ENCODE measurements around the gene HPSE. TPM values are rescaled to one million over a fixed set of nuclear protein-coding genes. Genes with fewer than 3 reads are reported as not detected.

Gene HPSE
- total RNA-seq, 2 donors from 2014 or later, result 12.8 to 15.3 TPM

DNA sequence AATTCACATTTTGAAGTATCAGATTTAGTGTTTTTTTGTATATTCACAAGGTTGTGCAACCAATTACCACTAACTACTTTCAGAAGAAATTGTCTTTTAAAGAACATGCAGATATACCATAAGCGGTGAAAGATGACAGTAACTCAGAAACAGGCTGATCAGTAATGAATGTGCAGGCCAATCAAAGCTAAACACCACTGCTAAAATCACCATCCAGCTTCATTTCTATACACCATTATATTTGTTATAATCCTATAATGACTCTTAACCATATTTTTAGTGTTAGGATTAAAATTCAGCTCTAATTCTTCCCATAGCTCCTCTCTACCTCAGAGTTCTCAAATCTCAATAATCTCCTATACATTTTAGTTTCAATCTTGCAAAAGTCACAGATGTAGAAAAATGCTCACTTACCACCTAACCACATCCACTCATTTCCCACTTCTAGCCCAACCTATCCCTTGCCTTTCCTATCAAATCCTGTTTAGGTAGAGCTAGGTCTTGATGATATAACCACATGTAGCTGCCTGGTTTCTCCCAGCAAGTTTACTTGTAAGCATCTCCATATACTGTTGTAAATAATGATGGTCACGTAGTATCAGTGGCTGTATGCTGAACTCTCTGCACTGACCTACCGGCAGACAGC is 66.7 kb downstream of the HPSE start:
- peaks cover 22% of the 10 kb centered on the region for H3K4me1 Mint-ChIP-seq (ENCODE audit: low read depth)
- H3K27me3 Mint-ChIP-seq (ENCODE audit: low read depth), result no peaks in the 10 kb centered on the region
- H3K27ac Mint-ChIP-seq, result no peak overlapping the region
- DNase-seq, result no peak
- H3K4me3 Mint-ChIP-seq, result peak overlapping the region in 1 of 2 donors; percentile 35
- H3K9me3 Mint-ChIP-seq, result no peaks in the 10 kb centered on the region
- peaks cover 2 to 5% of the 10 kb centered on the region in 2 donors for H3K36me3 Mint-ChIP-seq (ENCODE audit: insufficient read depth in 2 of 2)
- ATAC-seq (replicated peaks in 1 of 2), result peak; percentile 60 to 79

GRCh38 chr4:83267121-83267829 is 67.4 kb downstream of the HPSE start:
- H3K27me3 Mint-ChIP-seq (ENCODE audit: low read depth), result no peaks in the 10 kb centered on the region
- ATAC-seq (replicated peaks in 1 of 2), result peak; percentile 24 to 49
- peak overlapping the region in 1 of 2 donors; percentile 35 for H3K4me3 Mint-ChIP-seq
- H3K9me3 Mint-ChIP-seq, result no peaks in the 10 kb centered on the region
- no peak overlapping the region for H3K27ac Mint-ChIP-seq
- DNase-seq, result no peak
- peaks cover 17% of the 10 kb centered on the region for H3K4me1 Mint-ChIP-seq (ENCODE audit: low read depth)
- peaks cover 2 to 6% of the 10 kb centered on the region in 2 donors for H3K36me3 Mint-ChIP-seq (ENCODE audit: insufficient read depth in 2 of 2)

- Mint-ChIP-seq H3K27ac (no peak overlapping the region), H3K4me1 (ENCODE audit: low read depth) (peaks cover 17% of the 10 kb centered on the region), H3K9me3 (no peaks in the 10 kb centered on the region), H3K4me3 (peak overlapping the region in 1 of 2 donors; percentile 16), H3K27me3 (ENCODE audit: low read depth) (no peaks in the 10 kb centered on the region), H3K36me3 (ENCODE audit: insufficient read depth in 2 of 2) (peaks cover 2 to 6% of the 10 kb centered on the region in 2 donors)
- DNase-seq, result no peak
- ATAC-seq (replicated peaks in 1 of 2), result peak; percentile 58 to 60
Measured at GRCh38 chr4:83266689-83267088, 68.0 kb downstream of the HPSE start.

DNA sequence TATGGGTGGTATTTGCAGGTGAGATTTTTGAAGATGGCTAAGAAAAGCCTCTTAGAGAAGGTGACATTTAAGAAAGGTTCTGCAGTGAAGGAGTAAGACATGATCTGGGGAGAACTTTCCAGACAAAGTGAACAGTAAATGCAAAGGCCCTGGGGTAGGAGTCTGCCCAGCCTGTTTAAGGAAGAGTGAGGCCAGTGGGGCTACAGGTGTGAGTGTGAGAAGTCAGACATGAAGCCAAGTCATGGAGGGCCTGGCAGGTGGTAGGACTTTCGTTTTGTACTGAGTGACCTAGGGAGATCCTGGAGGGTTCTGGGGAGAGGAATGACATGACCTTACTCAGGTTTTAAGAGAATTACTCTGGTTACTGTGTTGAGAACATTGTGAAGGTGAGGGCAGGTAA is 71.5 kb downstream of the HPSE start:
- Mint-ChIP-seq H3K36me3 (ENCODE audit: insufficient read depth in 2 of 2) (peaks cover 0 to 6% of the 10 kb centered on the region in 2 donors), H3K9me3 (no peaks in the 10 kb centered on the region), H3K27ac (no peak overlapping the region), H3K4me3 (no peak overlapping the region), H3K4me1 (ENCODE audit: low read depth) (peaks cover 9% of the 10 kb centered on the region), H3K27me3 (ENCODE audit: low read depth) (no peaks in the 10 kb centered on the region)
- ATAC-seq (replicated peaks in 1 of 2) (no peak), DNase-seq (no peak)

- Mint-ChIP-seq H3K27me3 (ENCODE audit: low read depth) (no peaks in the 10 kb centered on the region), H3K4me1 (ENCODE audit: low read depth) (peaks cover 5% of the 10 kb centered on the region)
Measured at GRCh38 chr4:83262682-83263081, 72.0 kb downstream of the HPSE start.

GRCh38 chr4:83261307-83261706 is 73.3 kb downstream of the HPSE start:
- Mint-ChIP-seq H3K36me3 (ENCODE audit: insufficient read depth in 2 of 2) (peaks cover 0 to 9% of the 10 kb centered on the region in 2 donors), H3K27ac (no peak overlapping the region), H3K4me3 (no peak overlapping the region), H3K4me1 (ENCODE audit: low read depth) (no peaks in the 10 kb centered on the region), H3K27me3 (ENCODE audit: low read depth) (no peaks in the 10 kb centered on the region), H3K9me3 (no peaks in the 10 kb centered on the region)
- DNase-seq (no peak), ATAC-seq (replicated peaks in 1 of 2) (no peak)

More at GRCh38 chr4:83262682-83263081, 72.0 kb downstream of the HPSE start:
- no peaks in the 10 kb centered on the region for H3K9me3 Mint-ChIP-seq
- DNase-seq (no peak), ATAC-seq (replicated peaks in 1 of 2) (no peak)
- no peak overlapping the region for H3K4me3 Mint-ChIP-seq
- H3K27ac Mint-ChIP-seq, result no peak overlapping the region
- H3K36me3 Mint-ChIP-seq (ENCODE audit: insufficient read depth in 2 of 2), result peaks cover 0 to 8% of the 10 kb centered on the region in 2 donors

DNA sequence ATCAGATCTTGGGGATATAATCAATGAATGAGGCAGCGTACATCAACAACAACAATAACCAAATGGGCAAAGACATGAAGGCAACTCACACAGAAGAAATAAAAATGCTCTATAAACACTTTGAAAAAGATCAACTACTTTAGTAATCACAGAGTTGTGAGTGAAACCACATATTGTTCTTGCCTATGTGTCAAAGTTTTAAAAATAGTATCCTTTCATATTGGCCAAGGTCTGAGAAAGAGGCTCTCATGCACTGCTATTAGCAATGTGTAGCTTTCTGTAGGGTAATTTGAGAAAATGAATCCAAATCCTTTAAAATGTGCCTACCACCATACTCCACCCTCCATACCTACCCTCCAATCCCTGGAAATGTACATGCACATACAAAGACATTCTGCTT is 75.1 kb downstream of the HPSE start:
- DNase-seq (no peak), ATAC-seq (replicated peaks in 1 of 2) (no peak)
- no peaks in the 10 kb centered on the region for H3K4me1 Mint-ChIP-seq (ENCODE audit: low read depth)
- no peak overlapping the region for H3K27ac Mint-ChIP-seq
- H3K4me3 Mint-ChIP-seq, result no peak overlapping the region
- no peaks in the 10 kb centered on the region for H3K27me3 Mint-ChIP-seq (ENCODE audit: low read depth)
- peaks cover 0 to 9% of the 10 kb centered on the region in 2 donors for H3K36me3 Mint-ChIP-seq (ENCODE audit: insufficient read depth in 2 of 2)
- no peaks in the 10 kb centered on the region for H3K9me3 Mint-ChIP-seq

GRCh38 chr4:83258461-83258860 is 76.2 kb downstream of the HPSE start:
- no peak overlapping the region for H3K27ac Mint-ChIP-seq
- H3K9me3 Mint-ChIP-seq, result no peaks in the 10 kb centered on the region
- ATAC-seq (replicated peaks in 1 of 2), result no peak
- no peaks in the 10 kb centered on the region for H3K4me1 Mint-ChIP-seq (ENCODE audit: low read depth)
- no peaks in the 10 kb centered on the region for H3K27me3 Mint-ChIP-seq (ENCODE audit: low read depth)
- no peak for DNase-seq
- H3K4me3 Mint-ChIP-seq, result no peak overlapping the region
- H3K36me3 Mint-ChIP-seq (ENCODE audit: insufficient read depth in 2 of 2), result peaks cover 0 to 9% of the 10 kb centered on the region in 2 donors

DNA sequence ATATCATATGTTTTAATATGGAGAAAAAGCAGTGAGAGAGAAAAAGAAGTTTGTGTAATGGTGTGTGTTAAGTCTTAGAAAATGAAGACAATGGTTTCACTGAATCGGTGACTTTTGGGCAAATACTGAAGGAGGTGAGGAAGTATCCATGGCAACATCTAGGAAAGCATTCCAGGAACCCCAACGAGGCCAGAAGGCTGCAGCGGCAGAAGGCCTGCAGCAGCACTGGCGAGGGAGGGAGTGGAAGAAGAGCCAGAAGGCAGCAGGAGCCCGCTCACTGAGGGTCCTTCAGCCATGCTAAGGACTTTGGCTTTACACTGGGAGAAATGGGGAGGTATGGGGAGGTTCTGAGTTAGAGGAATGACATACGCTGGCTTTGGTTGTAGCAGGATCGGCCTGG is 76.8 kb downstream of the HPSE start:
- Mint-ChIP-seq H3K36me3 (ENCODE audit: insufficient read depth in 2 of 2) (peaks cover 0 to 9% of the 10 kb centered on the region in 2 donors), H3K27ac (no peak overlapping the region), H3K4me3 (no peak overlapping the region), H3K27me3 (ENCODE audit: low read depth) (no peaks in the 10 kb centered on the region), H3K4me1 (ENCODE audit: low read depth) (peaks cover under 1% of the 10 kb centered on the region), H3K9me3 (no peaks in the 10 kb centered on the region)
- ATAC-seq (replicated peaks in 1 of 2) (no peak), DNase-seq (no peak)

- no peaks in the 10 kb centered on the region for H3K27me3 Mint-ChIP-seq (ENCODE audit: low read depth)
- H3K9me3 Mint-ChIP-seq, result no peaks in the 10 kb centered on the region
- no peak overlapping the region for H3K27ac Mint-ChIP-seq
- ATAC-seq (replicated peaks in 1 of 2), result no peak
- no peak overlapping the region for H3K4me3 Mint-ChIP-seq
- peaks cover 22% of the 10 kb centered on the region for H3K4me1 Mint-ChIP-seq (ENCODE audit: low read depth)
- DNase-seq, result no peak
- peaks cover 0 to 6% of the 10 kb centered on the region in 2 donors for H3K36me3 Mint-ChIP-seq (ENCODE audit: insufficient read depth in 2 of 2)
Measured at GRCh38 chr4:83255584-83255983, 79.1 kb downstream of the HPSE start.

DNA sequence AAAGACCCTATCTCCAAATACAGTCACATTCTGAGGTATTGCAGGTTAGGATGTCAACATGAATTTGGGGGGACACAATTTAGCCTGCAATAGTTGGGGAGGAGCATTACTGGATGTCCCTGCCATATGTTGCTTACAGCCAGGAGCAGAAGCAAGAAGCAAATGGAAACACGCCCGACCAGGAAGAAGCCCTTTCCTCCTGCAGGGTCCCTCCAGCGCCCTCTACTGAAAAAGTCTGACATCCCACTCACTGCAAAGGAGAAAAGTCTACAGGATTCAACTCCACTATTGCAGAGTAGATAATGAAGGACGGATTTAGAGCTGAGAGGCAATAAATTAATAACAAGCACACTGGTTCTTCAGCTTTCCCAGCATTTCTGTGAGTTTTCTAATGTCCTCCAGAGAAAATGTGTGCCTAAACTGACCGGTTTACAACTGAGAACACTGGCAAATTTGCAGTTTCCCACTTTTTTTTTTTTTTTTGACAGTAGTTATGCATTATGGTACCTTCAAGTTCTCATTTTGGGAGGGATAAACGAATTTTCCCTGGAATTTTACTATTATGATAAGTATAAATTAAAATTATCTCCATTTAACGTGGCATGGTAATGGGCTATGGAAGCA is 81.8 kb downstream of the HPSE start:
- peak; percentile 74 to 77 for ATAC-seq (replicated peaks in 1 of 2)
- Mint-ChIP-seq H3K4me1 (ENCODE audit: low read depth) (peaks cover 23% of the 10 kb centered on the region), H3K9me3 (no peaks in the 10 kb centered on the region), H3K4me3 (no peak overlapping the region), H3K27me3 (ENCODE audit: low read depth) (no peaks in the 10 kb centered on the region), H3K36me3 (ENCODE audit: insufficient read depth in 2 of 2) (peaks cover 0 to 3% of the 10 kb centered on the region in 2 donors), H3K27ac (no peak overlapping the region)
- DNase-seq, result peak; percentile 73 to 77

DNA sequence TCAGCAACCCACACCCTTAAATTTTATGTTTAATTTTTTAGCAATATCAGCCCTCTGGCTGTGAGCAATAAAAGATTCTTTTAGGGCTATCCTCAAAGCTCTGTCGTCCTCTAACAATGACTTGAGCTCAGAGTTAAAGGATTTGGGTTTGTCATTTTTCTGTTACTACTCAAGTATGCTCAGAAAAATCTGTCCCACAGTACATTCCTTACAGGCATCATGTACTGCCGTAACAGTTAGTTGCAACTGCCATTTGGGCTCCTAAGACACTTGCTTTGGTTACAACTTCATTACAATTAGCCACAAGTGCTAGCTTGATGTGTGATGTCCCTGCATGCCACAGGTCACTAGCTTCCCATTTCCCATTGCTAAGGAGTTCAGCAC is 83.2 kb downstream of the HPSE start:
- ATAC-seq (replicated peaks in 1 of 2) (peak in 1 of 2 donors; percentile 21), DNase-seq (no peak)
- H3K36me3 Mint-ChIP-seq (ENCODE audit: insufficient read depth in 2 of 2), result no peaks in the 10 kb centered on the region
- no peak overlapping the region for H3K27ac Mint-ChIP-seq
- H3K9me3 Mint-ChIP-seq, result no peaks in the 10 kb centered on the region
- no peaks in the 10 kb centered on the region for H3K27me3 Mint-ChIP-seq (ENCODE audit: low read depth)
- H3K4me1 Mint-ChIP-seq (ENCODE audit: low read depth), result peaks cover 23% of the 10 kb centered on the region
- H3K4me3 Mint-ChIP-seq, result no peak overlapping the region

- Mint-ChIP-seq H3K4me3 (no peak overlapping the region), H3K4me1 (ENCODE audit: low read depth) (peaks cover 23% of the 10 kb centered on the region), H3K27me3 (ENCODE audit: low read depth) (no peaks in the 10 kb centered on the region)
Measured at GRCh38 chr4:83250687-83251446, 83.8 kb downstream of the HPSE start.

More at GRCh38 chr4:83250687-83251446, 83.8 kb downstream of the HPSE start:
- no peaks in the 10 kb centered on the region for H3K9me3 Mint-ChIP-seq
- H3K27ac Mint-ChIP-seq, result no peak overlapping the region
- DNase-seq (no peak), ATAC-seq (replicated peaks in 1 of 2) (peak in 1 of 2 donors; percentile 15)
- no peaks in the 10 kb centered on the region for H3K36me3 Mint-ChIP-seq (ENCODE audit: insufficient read depth in 2 of 2)
